ENCODE data around the gene MEF2A.

- no peak for TF ChIP-seq CTCF (IDR thresholded peaks at IDR 0.05)
- TF ChIP-seq POLR2A (IDR thresholded peaks at IDR 0.05): no peak
Measured at GRCh38 chr15:99682455-99682854, 116.7 kb downstream of the MEF2A start.
